OCI-LY1 (cell line): ENCODE measurements around the gene RAD23A.

Source experiments
- H2AFZ ChIP-seq: fragments of 200-600 bp; sonication (generic), shearing (Covaris generic); 2 replicates; pipeline ENCODE4 v1.6.0; 2014; ENCODE audit warnings: antibody characterized with exemption, mild to moderate bottlenecking, low read length
- H3F3A ChIP-seq: fragments of 200-600 bp; sonication (generic), shearing (Covaris generic); 2 replicates; pipeline ENCODE4 v1.6.0; 2014; ENCODE audit warnings: mild to moderate bottlenecking, antibody characterized with exemption, low read length, moderate library complexity; ENCODE audit not compliant: insufficient read depth
- H3K27ac ChIP-seq: fragments of 200-600 bp; sonication (generic); 2 replicates; pipeline ENCODE4 v1.5.1; 2014; ENCODE audit warnings: low read length, mixed run types, mild to moderate bottlenecking, low read depth; ENCODE audit not compliant: poor library complexity, severe bottlenecking
- H3K27me3 ChIP-seq: fragments of 200-600 bp; sonication (generic); 2 replicates; pipeline ENCODE4 v1.6.0; 2014; ENCODE audit warnings: antibody characterized with exemption, mild to moderate bottlenecking, low read length, moderate library complexity; ENCODE audit not compliant: insufficient read depth
- H3K36me3 ChIP-seq: fragments of 200-600 bp; sonication (generic); 2 replicates; pipeline ENCODE4 v1.6.1; 2014; ENCODE audit warnings: mild to moderate bottlenecking, antibody characterized with exemption, low read length, moderate library complexity, mixed read lengths; ENCODE audit not compliant: insufficient read depth
- H3K4me1 ChIP-seq: fragments of 200-600 bp; sonication (generic); 2 replicates; pipeline ENCODE4 v1.5.1; 2014; ENCODE audit warnings: mild to moderate bottlenecking, low read length, moderate library complexity; ENCODE audit not compliant: insufficient read depth, severe bottlenecking
- H3K4me2 ChIP-seq: fragments of 200-600 bp; sonication (generic), shearing (Covaris generic); 2 replicates; pipeline ENCODE4 v1.6.1; 2014; ENCODE audit warnings: low read length
- H3K4me3 ChIP-seq: fragments of 200-600 bp; sonication (generic); 2 replicates; pipeline ENCODE4 v1.5.1; 2014; ENCODE audit warnings: low read length, low read depth, mild to moderate bottlenecking, mixed read lengths; ENCODE audit not compliant: poor library complexity, severe bottlenecking
- H3K79me2 ChIP-seq: fragments of 200-600 bp; shearing (Covaris generic); 2 replicates; pipeline ENCODE4 v1.6.1; 2016; ENCODE audit warnings: mixed run types, low read length, mixed read lengths; ENCODE audit not compliant: insufficient read depth
- H3K9ac ChIP-seq: fragments of 200-600 bp; sonication (generic), shearing (Covaris generic); 2 replicates; pipeline ENCODE4 v1.6.1; 2014; ENCODE audit warnings: mild to moderate bottlenecking, low read length, mixed read lengths
- H3K9me2 ChIP-seq: fragments of 200-600 bp; sonication (generic), shearing (Covaris generic); 2 replicates; pipeline ENCODE4 v1.6.1; 2014; ENCODE audit warnings: low read depth, mild to moderate bottlenecking, low read length, mixed read lengths
- H3K9me3 ChIP-seq: fragments of 200-600 bp; shearing (Covaris generic); 2 replicates; pipeline ENCODE4 v1.6.1; 2014; ENCODE audit warnings: low read length, mixed read lengths
- H4K20me1 ChIP-seq: fragments of 200-600 bp; sonication (generic), shearing (Covaris generic); 2 replicates; pipeline ENCODE4 v1.6.0; 2016; ENCODE audit warnings: mild to moderate bottlenecking, low read length; ENCODE audit not compliant: insufficient read depth
- EZH2 ChIP-seq: fragments of 200-600 bp; sonication (generic), shearing (Covaris generic); IDR thresholded peaks from 2 replicates; pipeline ENCODE4 v1.8.0; 2017; ENCODE audit warnings: borderline replicate concordance, mixed run types, mild to moderate bottlenecking, antibody characterized with exemption, low read length, moderate library complexity, mixed read lengths
- TF ChIP-seq, protein P1 (sequence below): fragments of 200-600 bp; sonication (generic), shearing (Covaris generic); IDR thresholded peaks from 2 replicates; pipeline ENCODE4 v1.5.1; 2017; ENCODE audit warnings: mild to moderate bottlenecking, antibody characterized with exemption, low read length, moderate library complexity, mixed read lengths

Gene RAD23A

GRCh38 chr19:12943437-12944044 is 2.1 kb upstream of the RAD23A start:
- Histone ChIP-seq H3K79me2 (peaks cover 38% of the 10 kb centered on the region), H3K9ac (no peak overlapping the region), H3F3A (peaks cover 35% of the 10 kb centered on the region), H4K20me1 (0 out of 2 replicates have a peak, but pooled peaks cover 3% of the 10 kb centered on the region), H2AFZ (no peak overlapping the region), H3K9me2 (no peaks in the 10 kb centered on the region), H3K4me1 (peaks cover 68% of the 10 kb centered on the region), H3K36me3 (peaks cover 88% of the 10 kb centered on the region), H3K27me3 (no peaks in the 10 kb centered on the region), H3K9me3 (no peaks in the 10 kb centered on the region), H3K4me3 (no peak overlapping the region), H3K4me2 (peak overlapping the region; percentile 12), H3K27ac (peak overlapping the region; percentile 21)
- TF ChIP-seq, protein P1, sequence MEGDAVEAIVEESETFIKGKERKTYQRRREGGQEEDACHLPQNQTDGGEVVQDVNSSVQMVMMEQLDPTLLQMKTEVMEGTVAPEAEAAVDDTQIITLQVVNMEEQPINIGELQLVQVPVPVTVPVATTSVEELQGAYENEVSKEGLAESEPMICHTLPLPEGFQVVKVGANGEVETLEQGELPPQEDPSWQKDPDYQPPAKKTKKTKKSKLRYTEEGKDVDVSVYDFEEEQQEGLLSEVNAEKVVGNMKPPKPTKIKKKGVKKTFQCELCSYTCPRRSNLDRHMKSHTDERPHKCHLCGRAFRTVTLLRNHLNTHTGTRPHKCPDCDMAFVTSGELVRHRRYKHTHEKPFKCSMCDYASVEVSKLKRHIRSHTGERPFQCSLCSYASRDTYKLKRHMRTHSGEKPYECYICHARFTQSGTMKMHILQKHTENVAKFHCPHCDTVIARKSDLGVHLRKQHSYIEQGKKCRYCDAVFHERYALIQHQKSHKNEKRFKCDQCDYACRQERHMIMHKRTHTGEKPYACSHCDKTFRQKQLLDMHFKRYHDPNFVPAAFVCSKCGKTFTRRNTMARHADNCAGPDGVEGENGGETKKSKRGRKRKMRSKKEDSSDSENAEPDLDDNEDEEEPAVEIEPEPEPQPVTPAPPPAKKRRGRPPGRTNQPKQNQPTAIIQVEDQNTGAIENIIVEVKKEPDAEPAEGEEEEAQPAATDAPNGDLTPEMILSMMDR = no peak
- no peak for TF ChIP-seq EZH2

DNA sequence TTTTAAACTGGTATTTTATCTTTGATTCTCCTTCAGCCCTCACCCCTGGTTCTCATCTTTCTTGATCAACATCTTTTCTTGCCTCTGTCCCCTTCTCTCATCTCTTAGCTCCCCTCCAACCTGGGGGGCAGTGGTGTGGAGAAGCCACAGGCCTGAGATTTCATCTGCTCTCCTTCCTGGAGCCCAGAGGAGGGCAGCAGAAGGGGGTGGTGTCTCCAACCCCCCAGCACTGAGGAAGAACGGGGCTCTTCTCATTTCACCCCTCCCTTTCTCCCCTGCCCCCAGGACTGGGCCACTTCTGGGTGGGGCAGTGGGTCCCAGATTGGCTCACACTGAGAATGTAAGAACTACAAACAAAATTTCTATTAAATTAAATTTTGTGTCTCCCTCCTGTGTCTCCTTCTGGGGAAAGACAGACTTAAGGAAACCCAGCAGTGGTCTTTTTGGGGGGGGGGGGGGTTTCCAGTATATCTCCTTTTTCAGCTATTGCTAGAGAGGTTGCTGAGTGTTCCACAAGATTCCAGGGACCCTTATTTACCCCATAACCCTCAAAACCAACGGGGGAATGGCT is 1.5 kb upstream of the RAD23A start:
- H3K4me2 ChIP-seq = peak overlapping the region; percentile 15
- no peak overlapping the region for H2AFZ ChIP-seq
- peaks cover 68% of the 10 kb centered on the region for H3K4me1 ChIP-seq
- 0 out of 2 replicates have a peak, but pooled peaks cover 3% of the 10 kb centered on the region for H4K20me1 ChIP-seq
- H3K9me3 ChIP-seq = no peaks in the 10 kb centered on the region
- no peak overlapping the region for H3K4me3 ChIP-seq
- H3K9me2 ChIP-seq = no peaks in the 10 kb centered on the region
- H3F3A ChIP-seq = peaks cover 31% of the 10 kb centered on the region
- H3K36me3 ChIP-seq = peaks cover 88% of the 10 kb centered on the region
- TF ChIP-seq, protein P1 = no peak
- no peak for TF ChIP-seq EZH2
- peak overlapping the region; percentile 78 for H3K27ac ChIP-seq
- no peaks in the 10 kb centered on the region for H3K27me3 ChIP-seq
- H3K79me2 ChIP-seq = peaks cover 32% of the 10 kb centered on the region
- H3K9ac ChIP-seq = no peak overlapping the region

GRCh38 chr19:12946092-12946721 is 545 bp downstream of the RAD23A start:
- H3K79me2 ChIP-seq = peaks cover 18% of the 10 kb centered on the region
- peak overlapping the region; percentile 97 for H3K4me3 ChIP-seq
- peak overlapping the region; percentile 65 for H3K27ac ChIP-seq
- H4K20me1 ChIP-seq = no peaks in the 10 kb centered on the region
- no peak overlapping the region for H2AFZ ChIP-seq
- H3K4me2 ChIP-seq = peak overlapping the region; percentile 90
- H3K4me1 ChIP-seq = peaks cover 48% of the 10 kb centered on the region
- H3F3A ChIP-seq = peaks cover 11% of the 10 kb centered on the region
- no peaks in the 10 kb centered on the region for H3K9me2 ChIP-seq
- peaks cover 87% of the 10 kb centered on the region for H3K36me3 ChIP-seq
- H3K9ac ChIP-seq = peak overlapping the region; percentile 99
- H3K9me3 ChIP-seq = no peaks in the 10 kb centered on the region
- no peaks in the 10 kb centered on the region for H3K27me3 ChIP-seq
- TF ChIP-seq, protein P1 = no peak
- no peak for TF ChIP-seq EZH2
